NCI-H226 (cell line): ENCODE results near the gene METTL26.

Experiments
- DNase-seq: peaks from one replicate; pipeline ENCODE4 v3.0.0-alpha.2; 2015

Gene METTL26

GRCh38 chr16:658679-659571 lies 22.8 kb upstream of the METTL26 start:
- DNase-seq = no peak

GRCh38 chr16:657487-657886 lies 21.4 kb upstream of the METTL26 start:
- no peak for DNase-seq

GRCh38 chr16:654034-654433 lies 17.9 kb upstream of the METTL26 start:
- no peak for DNase-seq

GRCh38 chr16:652454-653305 lies 16.6 kb upstream of the METTL26 start:
- no peak for DNase-seq

- DNase-seq = peak; percentile 80
Measured at GRCh38 chr16:651844-652243, 15.7 kb upstream of the METTL26 start.

GRCh38 chr16:649631-650030 lies 13.5 kb upstream of the METTL26 start:
- no peak for DNase-seq

GRCh38 chr16:648781-649589 lies 12.9 kb upstream of the METTL26 start, which contains the start of gene WDR90:
Gene WDR90 (plus strand): TSS chr16:649365. CDS start chr16:649417, 52 bp downstream.
- DNase-seq = peak; percentile 88

- no peak for DNase-seq
Measured at GRCh38 chr16:648071-648780, 12.1 kb upstream of the METTL26 start.

- no peak for DNase-seq
Measured at GRCh38 chr16:647173-647902, 11.2 kb upstream of the METTL26 start.

- no peak for DNase-seq
Measured at GRCh38 chr16:646679-647172, 10.6 kb upstream of the METTL26 start.

- no peak for DNase-seq
Measured at GRCh38 chr16:645852-646678, 10.0 kb upstream of the METTL26 start.

- no peak for DNase-seq
Measured at GRCh38 chr16:644556-644955, 8.5 kb upstream of the METTL26 start.

- DNase-seq = no peak
Measured at GRCh38 chr16:643050-643368, 6.9 kb upstream of the METTL26 start.

- DNase-seq = peak; percentile 7
Measured at GRCh38 chr16:642189-643049, 6.3 kb upstream of the METTL26 start.

- peak; percentile 76 for DNase-seq
Measured at GRCh38 chr16:641326-642188, 5.5 kb upstream of the METTL26 start, which contains the start of gene MCRIP2. Gene MCRIP2 (plus strand): TSS chr16:641828. CDS start chr16:641992, 164 bp downstream.

- DNase-seq = no peak
Measured at GRCh38 chr16:640614-641013, 4.5 kb upstream of the METTL26 start.

GRCh38 chr16:638836-639235 lies 2.7 kb upstream of the METTL26 start:
- DNase-seq = no peak

- DNase-seq = no peak
Measured at GRCh38 chr16:638034-638543, 2.0 kb upstream of the METTL26 start.
